A673 (cell line): ENCODE measurements around the gene AMACR. TPM values are rescaled to one million over a fixed set of nuclear protein-coding genes. Genes with fewer than 3 reads are reported as not detected.

Source experiments
- BruUV-seq: library from RNA; stranded (reverse); fragments of 400-500 nt; replicated peaks from 2 replicates; lab custom pipeline; 2021; lab: Mats Ljungman, UMichigan
- CTCF ChIA-PET: fragments of 300-600 bp; sonication (Branson Sonifier 250); formaldehyde crosslinking; loops from one replicate; lab custom pipeline; 2022; ENCODE audit warnings: antibody characterized with exemption; lab: Charles Lee
- POLR2A ChIA-PET: fragments of 300-600 bp; sonication (Branson Sonifier 250); formaldehyde crosslinking; loops from one replicate; lab custom pipeline; 2022; ENCODE audit warnings: antibody characterized with exemption; ENCODE audit not compliant: low non-redundant PET; lab: Charles Lee
- DNase-seq: peaks from one replicate; pipeline ENCODE4 v3.0.0-alpha.2; 2015; ENCODE audit warnings: low spot score
- H3K27ac ChIP-seq: fragments of 200-600 bp; sonication (generic); 2 replicates; pipeline ENCODE4 v1.5.1; 2016; ENCODE audit warnings: mixed run types, low read depth, mild to moderate bottlenecking, mixed read lengths, antibody characterized with exemption, low read length; ENCODE audit not compliant: poor library complexity, severe bottlenecking
- H3K27me3 ChIP-seq: fragments of 200-600 bp; sonication (generic); replicated peaks from 2 replicates; pipeline ENCODE4 v1.6.1; 2017; ENCODE audit warnings: mixed run types, low read depth, mild to moderate bottlenecking, mixed read lengths, antibody characterized with exemption, low read length; ENCODE audit not compliant: insufficient read depth, poor library complexity
- H3K36me3 ChIP-seq: fragments of 200-600 bp; sonication (generic); 2 replicates; pipeline ENCODE4 v1.6.1; 2016; ENCODE audit warnings: mixed run types, mild to moderate bottlenecking, mixed read lengths, antibody characterized with exemption, low read length; ENCODE audit not compliant: insufficient read depth, poor library complexity, severe bottlenecking
- H3K4me1 ChIP-seq: fragments of 200-600 bp; sonication (generic); 2 replicates; pipeline ENCODE4 v1.6.1; 2017; ENCODE audit warnings: mixed run types, mild to moderate bottlenecking, mixed read lengths, antibody characterized with exemption, low read length; ENCODE audit not compliant: insufficient read depth, poor library complexity, severe bottlenecking
- H3K4me3 ChIP-seq: fragments of 200-600 bp; sonication (generic); 2 replicates; pipeline ENCODE4 v1.5.1; 2016; ENCODE audit warnings: low read depth, mixed run types, mild to moderate bottlenecking, mixed read lengths, low read length; ENCODE audit not compliant: poor library complexity, severe bottlenecking
- H3K9me3 ChIP-seq: fragments of 200-600 bp; sonication (generic); 2 replicates; pipeline ENCODE4 v1.6.1; 2016; ENCODE audit warnings: mixed run types, low read depth, mild to moderate bottlenecking, mixed read lengths, antibody characterized with exemption, low read length; ENCODE audit not compliant: poor library complexity, severe bottlenecking
- EZH2 ChIP-seq: fragments of 200-600 bp; sonication (generic); IDR thresholded peaks from 2 replicates; pipeline ENCODE4 v1.6.1; 2017; ENCODE audit warnings: borderline replicate concordance, low read depth, mild to moderate bottlenecking, mixed read lengths, antibody characterized with exemption, low read length; ENCODE audit not compliant: poor library complexity, severe bottlenecking
- intact Hi-C: fragments of 100-400 bp; cut with micrococcal nuclease; formaldehyde crosslinking; loops from one replicate; pipeline ENCODE4 v1.10.0; 2022; ENCODE audit not compliant: unreplicated experiment
- total RNA-seq: library from RNA; stranded (reverse); gene quantifications from 2 replicates; pipeline ENCODE4 v1.2.3, GENCODE V29; 2021
- TF ChIP-seq, protein P1 (sequence below): fragments of 300-800, 200-600 bp; sonication (generic); conservative IDR thresholded peaks from 2 replicates; pipeline ENCODE4 v1.5.1; 2017; ENCODE audit warnings: low read depth, mild to moderate bottlenecking, antibody characterized with exemption, low read length, moderate library complexity, mixed read lengths

Gene AMACR
- total RNA-seq, 1 experiment from 2014 or later = 13.9 TPM

DNA sequence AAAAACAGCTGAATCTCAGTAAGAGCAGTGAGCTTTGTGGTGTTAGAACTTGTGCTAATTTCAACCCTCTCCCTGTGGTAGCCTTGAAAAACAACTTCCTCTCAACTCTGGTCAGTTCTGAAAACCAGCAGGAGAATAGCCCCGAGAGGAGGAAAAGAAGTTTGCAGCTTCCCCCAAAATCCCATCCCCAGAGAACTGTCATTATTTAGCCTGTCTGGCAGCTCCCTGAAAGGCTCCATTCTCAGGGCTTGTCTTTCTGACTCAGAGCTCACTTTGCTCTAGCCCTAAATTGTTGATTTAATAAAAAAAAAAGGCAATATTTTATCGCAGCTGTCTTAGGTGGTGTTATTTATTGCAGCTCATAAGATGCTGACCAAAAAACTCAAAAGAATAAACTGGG, 12.0 kb downstream of the AMACR start:
- intact Hi-C loops = loop anchor here (2.0 to 5.0 kb wide), 2 partner anchors 456 to 469 kb away; no protein-coding TSS in a partner anchor
- no peak overlapping the region for H3K27ac ChIP-seq

DNA sequence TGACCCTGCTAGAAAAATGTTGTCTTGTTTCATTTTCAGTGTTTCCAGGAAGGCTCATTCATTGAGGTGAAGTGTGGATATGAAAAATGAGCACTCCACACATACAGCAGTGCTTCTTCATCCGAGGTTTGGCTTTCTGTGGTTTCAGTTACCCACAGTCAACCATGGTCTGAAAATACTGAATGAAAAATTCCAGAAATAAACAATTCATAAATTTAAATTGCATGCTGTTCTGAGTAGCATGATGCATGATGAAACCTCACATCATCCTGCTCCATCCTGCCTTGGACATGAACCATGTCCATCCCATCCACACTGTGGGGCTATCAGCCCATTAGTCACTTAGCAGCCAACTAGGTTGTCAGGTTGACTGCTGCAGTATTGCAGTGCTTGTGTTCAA, 13.0 kb downstream of the AMACR start:
- intact Hi-C loops = loop anchor here (5.0 kb wide), 1 partner anchor 457 kb away; no protein-coding TSS in a partner anchor
- no TSS peak for BruUV-seq
- ChIA-PET CTCF (no interaction called here), POLR2A (interaction anchor here (0.7 kb wide), 1 partner anchor 935 kb away, joined by 4 read pairs; no protein-coding TSS in a partner anchor)
- no peak overlapping the region for H3K4me3 ChIP-seq
- H3K9me3 ChIP-seq = no peaks in the 10 kb centered on the region
- DNase-seq = no peak
- H3K27ac ChIP-seq = no peak overlapping the region
- TF ChIP-seq, protein P1, sequence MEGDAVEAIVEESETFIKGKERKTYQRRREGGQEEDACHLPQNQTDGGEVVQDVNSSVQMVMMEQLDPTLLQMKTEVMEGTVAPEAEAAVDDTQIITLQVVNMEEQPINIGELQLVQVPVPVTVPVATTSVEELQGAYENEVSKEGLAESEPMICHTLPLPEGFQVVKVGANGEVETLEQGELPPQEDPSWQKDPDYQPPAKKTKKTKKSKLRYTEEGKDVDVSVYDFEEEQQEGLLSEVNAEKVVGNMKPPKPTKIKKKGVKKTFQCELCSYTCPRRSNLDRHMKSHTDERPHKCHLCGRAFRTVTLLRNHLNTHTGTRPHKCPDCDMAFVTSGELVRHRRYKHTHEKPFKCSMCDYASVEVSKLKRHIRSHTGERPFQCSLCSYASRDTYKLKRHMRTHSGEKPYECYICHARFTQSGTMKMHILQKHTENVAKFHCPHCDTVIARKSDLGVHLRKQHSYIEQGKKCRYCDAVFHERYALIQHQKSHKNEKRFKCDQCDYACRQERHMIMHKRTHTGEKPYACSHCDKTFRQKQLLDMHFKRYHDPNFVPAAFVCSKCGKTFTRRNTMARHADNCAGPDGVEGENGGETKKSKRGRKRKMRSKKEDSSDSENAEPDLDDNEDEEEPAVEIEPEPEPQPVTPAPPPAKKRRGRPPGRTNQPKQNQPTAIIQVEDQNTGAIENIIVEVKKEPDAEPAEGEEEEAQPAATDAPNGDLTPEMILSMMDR = no peak
- no peak for TF ChIP-seq EZH2
- H3K4me1 ChIP-seq = no peaks in the 10 kb centered on the region
- no peaks in the 10 kb centered on the region for H3K36me3 ChIP-seq
- H3K27me3 ChIP-seq = no peaks in the 10 kb centered on the region

More for the DNA sequence above, 12.0 kb downstream of the AMACR start:
- POLR2A ChIA-PET = interaction anchor here (0.5 kb wide), 1 partner anchor 12 kb away, joined by 4 read pairs; no protein-coding TSS in a partner anchor
- no peaks in the 10 kb centered on the region for H3K4me1 ChIP-seq
- H3K4me3 ChIP-seq = no peak overlapping the region
- no TSS peak for BruUV-seq
- H3K36me3 ChIP-seq = no peaks in the 10 kb centered on the region
- TF ChIP-seq, protein P1 = no peak
- TF ChIP-seq EZH2 = no peak
- no peaks in the 10 kb centered on the region for H3K27me3 ChIP-seq
- H3K9me3 ChIP-seq = no peaks in the 10 kb centered on the region
- CTCF ChIA-PET = interaction anchor here (0.6 kb wide), 1 partner anchor 767 kb away, joined by 3 read pairs; no protein-coding TSS in a partner anchor
- DNase-seq = no peak

DNA sequence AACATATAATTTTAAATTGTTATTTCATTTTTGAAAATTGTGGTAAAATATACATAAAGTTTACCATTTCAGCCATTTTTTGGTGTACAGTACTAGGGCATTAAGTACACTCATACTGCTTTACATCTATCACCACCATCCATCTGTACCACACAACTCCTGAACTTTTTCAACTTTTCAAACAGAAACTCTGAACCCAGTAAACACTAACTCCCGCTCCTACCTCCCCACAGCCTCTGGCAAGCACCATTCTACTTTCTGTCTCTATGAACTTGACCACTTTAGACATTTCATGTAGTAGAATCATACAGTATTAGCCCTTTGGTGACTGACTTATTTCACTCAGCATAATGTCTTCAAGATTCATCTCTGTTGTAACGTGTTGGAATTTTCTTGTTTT, 15.0 kb downstream of the AMACR start:
- CTCF ChIA-PET = no interaction called here
- intact Hi-C loops = no loop called here
- TF ChIP-seq, protein P1 = no peak
- no peak for TF ChIP-seq EZH2
- no peak overlapping the region for H3K4me3 ChIP-seq
- BruUV-seq = no TSS peak
- peaks cover 4% of the 10 kb centered on the region for H3K36me3 ChIP-seq
- no peaks in the 10 kb centered on the region for H3K4me1 ChIP-seq
- H3K27me3 ChIP-seq = no peaks in the 10 kb centered on the region
- POLR2A ChIA-PET = no interaction called here
- DNase-seq = no peak
- no peak overlapping the region for H3K27ac ChIP-seq
- no peaks in the 10 kb centered on the region for H3K9me3 ChIP-seq
